Measurements from ENCODE around the gene CENATAC.

DNA sequence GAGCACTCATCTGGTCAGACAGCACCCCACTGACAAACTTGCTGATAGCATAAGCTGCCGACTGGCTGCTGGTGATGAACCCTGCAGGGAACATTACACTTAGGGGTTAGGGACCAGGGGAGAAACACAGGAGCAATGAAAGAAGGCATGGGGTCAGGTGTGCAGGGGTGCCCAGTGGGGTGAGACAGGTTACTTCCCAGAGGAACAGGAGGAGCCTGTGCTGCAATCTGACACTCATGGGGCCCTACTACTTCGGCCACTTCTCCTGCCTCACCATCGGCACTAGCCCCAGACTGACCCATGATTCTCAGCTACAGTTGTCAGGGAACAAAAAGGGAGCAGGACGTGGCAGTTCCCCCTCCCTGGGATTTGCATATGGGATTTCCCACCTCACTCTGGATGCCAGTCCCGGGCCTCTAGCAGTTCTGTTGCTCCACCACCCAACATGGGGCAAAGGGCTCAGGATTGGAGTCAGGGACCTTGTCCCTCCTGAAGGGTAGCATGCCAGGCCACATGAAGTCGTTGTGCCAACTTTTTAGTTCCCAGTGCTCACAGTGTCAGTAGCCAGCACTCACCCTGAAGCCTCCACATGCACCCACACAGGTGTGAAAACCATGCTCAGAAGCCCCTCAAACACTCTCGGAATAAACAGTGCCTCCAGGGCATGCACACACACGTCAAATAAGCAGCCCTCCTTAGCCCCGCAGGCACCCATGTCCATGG, 30.6 kb downstream of the CENATAC start:
- TF ChIP-seq CTCF (IDR thresholded peaks at IDR 0.05; ENCODE audit: poor library complexity) (no peak), EZH2 (IDR thresholded peaks at IDR 0.05; ENCODE audit: borderline replicate concordance) (no peak)

Measured in hepatocyte (in vitro differentiated cells).